Measurements from ENCODE around the gene GRM5.

The GRM5 gene

GRCh38 chr11:88520391-88520790 is 545.4 kb downstream of the GRM5 start:
- H3K36me3 Mint-ChIP-seq: no peaks in the 10 kb centered on the region
- H3K4me3 Mint-ChIP-seq: no peak overlapping the region
- ATAC-seq: no peak
- H3K27ac Mint-ChIP-seq: no peak overlapping the region
- no peak for DNase-seq (ENCODE audit: low spot score in 2 of 2)
- H3K4me1 Mint-ChIP-seq: no peaks in the 10 kb centered on the region
- no peaks in the 10 kb centered on the region for H3K9me3 Mint-ChIP-seq

DNA sequence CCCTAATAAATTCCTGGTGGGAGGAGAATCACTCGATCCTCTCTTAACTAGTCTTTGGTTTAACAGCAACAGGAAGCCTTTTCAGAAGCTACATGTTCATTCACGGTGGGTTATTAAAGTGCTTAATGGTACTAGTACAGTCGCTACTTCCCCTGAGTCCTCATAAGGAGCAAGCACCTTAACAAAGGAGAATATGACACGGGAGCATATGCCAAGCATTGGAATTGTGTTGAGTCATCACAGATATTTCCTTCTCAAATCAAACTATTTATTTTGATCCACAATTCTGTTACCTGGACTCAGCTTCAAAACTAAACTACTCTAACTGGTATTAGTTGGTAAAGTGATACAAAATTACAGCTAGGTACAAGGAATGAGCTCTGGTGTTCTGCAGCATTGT is 550.8 kb downstream of the GRM5 start:
- DNase-seq (ENCODE audit: low spot score in 2 of 2) (no peak), ATAC-seq (no peak)
- Mint-ChIP-seq H3K36me3 (no peaks in the 10 kb centered on the region), H3K27ac (no peak overlapping the region), H3K4me3 (no peak overlapping the region), H3K9me3 (no peaks in the 10 kb centered on the region), H3K4me1 (no peaks in the 10 kb centered on the region)

- ATAC-seq: no peak
- no peak overlapping the region for H3K27ac Mint-ChIP-seq
- DNase-seq (ENCODE audit: low spot score in 2 of 2): no peak
- H3K4me1 Mint-ChIP-seq: peaks cover 17% of the 10 kb centered on the region
- no peaks in the 10 kb centered on the region for H3K9me3 Mint-ChIP-seq
- no peak overlapping the region for H3K4me3 Mint-ChIP-seq
- H3K36me3 Mint-ChIP-seq: no peaks in the 10 kb centered on the region
These were observed 554.8 kb downstream of the GRM5 start for GRCh38 chr11:88511006-88511405.

DNA sequence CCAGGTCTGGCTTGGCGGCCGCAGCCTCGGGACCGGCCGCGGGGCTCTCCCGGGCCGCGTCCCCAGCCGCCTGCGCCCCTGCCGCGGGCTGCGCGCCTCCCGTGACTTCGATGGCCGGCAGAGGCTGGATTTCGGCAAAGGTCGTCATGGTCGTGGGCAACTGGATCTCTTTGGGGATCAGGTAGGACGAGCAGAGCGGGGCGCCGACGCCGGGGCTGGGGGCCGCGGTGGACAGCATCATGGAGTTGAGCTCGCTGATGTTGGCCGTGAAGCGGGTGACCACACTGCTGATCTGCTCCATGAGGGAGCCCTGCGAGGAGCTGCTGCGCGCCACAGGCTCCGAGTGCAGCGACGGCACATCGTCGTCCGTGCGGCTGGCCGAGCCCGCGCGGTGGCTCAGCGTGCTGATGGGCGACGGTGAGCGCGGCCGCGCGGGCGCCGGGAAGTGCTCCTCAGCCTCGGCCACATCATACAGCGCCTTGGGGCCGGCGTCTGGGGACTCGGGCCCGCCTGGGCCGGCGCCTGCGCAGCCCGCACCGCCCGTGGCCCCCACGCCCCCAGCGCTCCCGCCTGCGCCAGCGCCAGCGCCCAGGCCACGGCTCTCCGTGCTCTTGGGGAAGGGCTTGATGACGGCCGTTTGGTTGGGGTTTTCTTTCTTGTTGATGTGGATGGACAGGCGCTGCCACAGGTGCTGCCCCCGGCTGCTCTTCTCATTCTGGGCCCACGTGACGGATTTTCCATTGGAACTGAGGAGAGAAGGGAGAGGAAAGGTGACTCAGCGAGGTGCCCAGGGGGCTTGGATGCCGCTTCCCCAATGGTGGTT is 556.8 kb downstream of the GRM5 start:
- Mint-ChIP-seq H3K4me3 (peak overlapping the region; percentile 66), H3K36me3 (no peaks in the 10 kb centered on the region), H3K27ac (no peak overlapping the region), H3K4me1 (peaks cover 17% of the 10 kb centered on the region), H3K9me3 (no peaks in the 10 kb centered on the region)
- ATAC-seq: peak; percentile 93
- DNase-seq (ENCODE audit: low spot score in 2 of 2): peak; percentile 15 to 56

DNA sequence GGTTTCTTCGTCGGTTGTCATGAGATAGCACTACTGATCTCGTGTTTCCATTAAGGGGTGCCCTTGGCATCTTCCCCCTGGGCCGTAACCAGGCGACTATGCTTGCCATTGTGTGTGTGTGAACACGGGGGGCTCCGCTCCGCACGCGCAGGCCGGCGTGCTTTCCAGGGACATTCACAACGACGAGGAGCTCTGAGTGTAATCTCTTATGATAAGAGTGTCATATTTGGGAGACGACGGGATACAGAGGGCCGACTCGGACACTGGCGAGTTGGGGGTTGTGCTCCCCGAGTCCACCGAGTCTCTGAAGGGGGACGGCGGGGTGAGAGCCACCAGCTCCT is 557.4 kb downstream of the GRM5 start:
- Mint-ChIP-seq H3K27ac (no peak overlapping the region), H3K9me3 (no peaks in the 10 kb centered on the region), H3K4me3 (peak overlapping the region; percentile 66), H3K4me1 (peaks cover 17% of the 10 kb centered on the region), H3K36me3 (no peaks in the 10 kb centered on the region)
- no peak for DNase-seq (ENCODE audit: low spot score in 2 of 2)
- ATAC-seq: no peak

DNA sequence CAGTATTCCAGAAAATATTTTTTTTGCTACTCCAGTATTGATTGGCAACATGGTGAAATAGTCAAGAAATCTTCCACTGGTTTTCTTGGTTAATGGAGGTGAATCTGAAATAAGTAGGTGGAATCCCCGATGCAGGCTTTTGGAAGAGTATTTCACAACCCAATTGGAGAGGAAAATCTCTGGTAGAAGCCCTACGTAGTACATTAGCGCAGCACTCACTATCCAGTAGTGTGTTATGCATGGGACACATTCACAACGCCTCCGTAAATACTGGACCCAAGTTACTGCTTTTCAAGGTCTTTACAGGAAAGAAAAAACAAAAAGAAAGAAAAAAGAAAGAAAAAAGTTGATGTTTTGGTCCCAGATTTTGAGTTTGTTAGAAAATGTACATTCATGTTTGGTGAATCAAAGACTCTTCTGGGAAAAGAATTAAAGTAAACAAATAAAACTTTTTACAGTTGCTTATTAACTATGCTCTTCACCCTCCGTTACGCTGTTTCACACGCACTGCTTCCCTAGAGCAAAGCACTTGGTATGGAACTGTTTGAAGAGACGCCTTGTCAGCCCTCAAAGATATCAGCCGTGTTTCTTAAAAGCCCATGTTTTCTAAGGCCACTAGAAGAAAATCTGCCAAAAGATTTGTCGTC is 557.9 kb downstream of the GRM5 start:
- peak overlapping the region; percentile 66 for H3K4me3 Mint-ChIP-seq
- ATAC-seq: no peak
- H3K9me3 Mint-ChIP-seq: no peaks in the 10 kb centered on the region
- H3K27ac Mint-ChIP-seq: no peak overlapping the region
- no peak for DNase-seq (ENCODE audit: low spot score in 2 of 2)
- peaks cover 17% of the 10 kb centered on the region for H3K4me1 Mint-ChIP-seq
- H3K36me3 Mint-ChIP-seq: no peaks in the 10 kb centered on the region

GRCh38 chr11:88501541-88501940 is 564.2 kb downstream of the GRM5 start:
- H3K27ac Mint-ChIP-seq: no peak overlapping the region
- no peaks in the 10 kb centered on the region for H3K36me3 Mint-ChIP-seq
- no peaks in the 10 kb centered on the region for H3K4me1 Mint-ChIP-seq
- H3K4me3 Mint-ChIP-seq: no peak overlapping the region
- H3K9me3 Mint-ChIP-seq: no peaks in the 10 kb centered on the region
- DNase-seq (ENCODE audit: low spot score in 2 of 2) (no peak), ATAC-seq (no peak)

- no peak for ATAC-seq
These were observed 569.9 kb downstream of the GRM5 start for GRCh38 chr11:88495836-88496235.

GRCh38 chr11:88494848-88495247 is 570.9 kb downstream of the GRM5 start:
- H3K4me3 Mint-ChIP-seq: no peak overlapping the region
- no peaks in the 10 kb centered on the region for H3K36me3 Mint-ChIP-seq
- H3K4me1 Mint-ChIP-seq: no peaks in the 10 kb centered on the region
- H3K9me3 Mint-ChIP-seq: no peaks in the 10 kb centered on the region
- DNase-seq (ENCODE audit: low spot score in 2 of 2): no peak
- no peak for ATAC-seq
- H3K27ac Mint-ChIP-seq: no peak overlapping the region

More at GRCh38 chr11:88495836-88496235, 569.9 kb downstream of the GRM5 start:
- H3K4me1 Mint-ChIP-seq: no peaks in the 10 kb centered on the region
- DNase-seq (ENCODE audit: low spot score in 2 of 2): no peak
- no peak overlapping the region for H3K4me3 Mint-ChIP-seq
- no peak overlapping the region for H3K27ac Mint-ChIP-seq
- H3K36me3 Mint-ChIP-seq: no peaks in the 10 kb centered on the region
- H3K9me3 Mint-ChIP-seq: no peaks in the 10 kb centered on the region

DNA sequence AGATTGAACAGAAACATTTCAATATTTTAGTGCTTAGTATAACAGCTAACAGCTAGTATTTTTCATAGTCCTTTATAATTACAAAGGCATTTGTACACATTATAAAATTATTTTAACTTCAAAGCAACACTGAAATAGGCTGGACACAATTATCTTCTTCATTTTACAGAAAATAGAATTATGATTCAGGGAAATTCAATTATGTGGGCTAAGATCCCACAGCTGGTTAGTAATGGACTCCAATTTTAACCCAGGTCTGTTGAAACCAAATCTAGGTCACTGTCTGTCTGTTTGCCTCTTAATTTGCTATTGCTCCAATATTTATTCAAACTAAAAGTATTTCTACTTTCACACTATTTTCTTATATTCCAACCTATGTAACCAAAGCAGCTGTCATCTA is 574.1 kb downstream of the GRM5 start:
- ATAC-seq (no peak), DNase-seq (ENCODE audit: low spot score in 2 of 2) (no peak)
- no peaks in the 10 kb centered on the region for H3K4me1 Mint-ChIP-seq
- no peaks in the 10 kb centered on the region for H3K36me3 Mint-ChIP-seq
- H3K27ac Mint-ChIP-seq: no peak overlapping the region
- no peaks in the 10 kb centered on the region for H3K9me3 Mint-ChIP-seq
- no peak overlapping the region for H3K4me3 Mint-ChIP-seq

DNA sequence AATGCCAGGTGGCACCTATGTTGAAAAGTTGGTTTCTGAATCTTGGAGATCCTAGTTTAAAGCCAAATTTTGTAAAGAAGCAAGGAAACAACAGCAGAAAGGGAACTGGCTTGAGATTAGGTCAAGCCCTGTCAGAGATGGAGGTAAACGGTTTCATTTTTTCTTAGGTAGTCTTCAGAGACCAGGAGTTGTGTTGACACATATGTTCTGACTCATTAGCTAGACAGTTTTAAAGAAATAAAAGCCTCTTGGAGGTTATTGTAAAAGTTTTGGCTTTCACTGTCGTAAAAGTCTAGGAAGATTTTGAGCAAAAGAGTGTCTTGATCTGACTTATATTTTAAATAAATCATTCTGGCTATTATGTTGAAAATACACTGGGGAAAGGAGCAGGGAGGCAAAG is 576.8 kb downstream of the GRM5 start:
- H3K36me3 Mint-ChIP-seq: no peaks in the 10 kb centered on the region
- H3K27ac Mint-ChIP-seq: no peak overlapping the region
- H3K4me3 Mint-ChIP-seq: no peak overlapping the region
- no peak for ATAC-seq
- peaks cover 14% of the 10 kb centered on the region for H3K4me1 Mint-ChIP-seq
- DNase-seq (ENCODE audit: low spot score in 2 of 2): no peak
- H3K9me3 Mint-ChIP-seq: no peaks in the 10 kb centered on the region

DNA sequence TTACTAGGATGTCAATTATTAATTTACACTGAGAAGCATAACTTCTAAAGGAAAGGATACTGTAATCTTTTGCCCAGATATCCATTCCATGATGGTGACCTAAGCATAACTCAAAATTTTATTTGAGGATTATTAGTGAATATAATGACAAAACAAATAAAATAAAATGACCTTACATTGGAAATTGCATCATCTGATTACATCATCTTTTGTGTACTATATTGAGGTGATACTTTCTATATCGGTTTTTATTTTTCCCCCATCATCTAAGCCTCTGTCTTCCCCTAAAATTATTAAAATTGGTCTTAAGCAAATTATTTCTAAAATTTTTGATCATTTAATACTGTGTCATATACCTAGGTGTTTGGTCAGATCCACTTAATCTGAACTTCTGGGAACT is 578.1 kb downstream of the GRM5 start:
- H3K27ac Mint-ChIP-seq: no peak overlapping the region

DNA sequence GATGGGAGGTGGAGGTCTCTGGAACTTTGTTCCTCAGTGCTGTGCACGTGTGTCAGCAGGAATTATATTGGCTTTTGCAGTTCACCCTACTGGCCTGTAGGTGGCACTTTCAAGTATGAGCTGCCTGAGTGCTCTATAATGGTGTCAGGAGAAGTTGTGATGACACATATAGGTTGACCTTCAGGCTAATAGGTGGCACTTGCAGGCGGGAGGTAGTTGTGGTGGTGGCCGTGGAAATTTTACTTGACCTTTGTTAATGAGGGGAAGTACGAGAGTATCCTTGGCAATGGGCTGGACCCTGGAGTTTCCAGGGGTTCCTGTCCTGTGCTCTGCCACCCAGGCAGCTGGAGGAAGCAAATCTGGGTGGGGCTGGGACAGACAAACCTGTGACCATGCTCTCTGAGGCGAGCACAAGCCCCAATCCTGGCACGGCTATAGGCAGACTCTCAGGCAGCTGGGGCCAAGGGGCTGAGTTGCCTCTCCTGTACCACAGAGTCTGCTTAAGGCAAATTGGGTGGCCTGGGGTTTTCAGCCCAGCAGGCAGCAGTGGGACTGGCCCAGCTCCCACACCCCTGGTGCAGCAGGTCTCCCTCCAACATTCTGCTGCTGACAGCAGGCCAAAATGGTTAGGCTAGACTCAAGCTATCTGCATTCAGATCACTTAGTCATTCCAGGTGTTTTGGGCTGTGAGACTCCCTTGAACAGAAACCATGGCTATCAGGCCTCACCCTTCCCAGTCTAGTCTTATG is 580.7 kb downstream of the GRM5 start:
- DNase-seq (ENCODE audit: low spot score in 2 of 2): peak; percentile 12 to 62
- H3K27ac Mint-ChIP-seq: no peak overlapping the region
- no peaks in the 10 kb centered on the region for H3K36me3 Mint-ChIP-seq
- no peak overlapping the region for H3K4me3 Mint-ChIP-seq
- H3K9me3 Mint-ChIP-seq: no peaks in the 10 kb centered on the region
- ATAC-seq: peak; percentile 89
- H3K4me1 Mint-ChIP-seq: peaks cover 14% of the 10 kb centered on the region

More for the DNA sequence above, 578.1 kb downstream of the GRM5 start:
- Mint-ChIP-seq H3K9me3 (no peaks in the 10 kb centered on the region), H3K4me1 (peaks cover 14% of the 10 kb centered on the region), H3K4me3 (no peak overlapping the region), H3K36me3 (no peaks in the 10 kb centered on the region)
- DNase-seq (ENCODE audit: low spot score in 2 of 2) (no peak), ATAC-seq (no peak)

DNA sequence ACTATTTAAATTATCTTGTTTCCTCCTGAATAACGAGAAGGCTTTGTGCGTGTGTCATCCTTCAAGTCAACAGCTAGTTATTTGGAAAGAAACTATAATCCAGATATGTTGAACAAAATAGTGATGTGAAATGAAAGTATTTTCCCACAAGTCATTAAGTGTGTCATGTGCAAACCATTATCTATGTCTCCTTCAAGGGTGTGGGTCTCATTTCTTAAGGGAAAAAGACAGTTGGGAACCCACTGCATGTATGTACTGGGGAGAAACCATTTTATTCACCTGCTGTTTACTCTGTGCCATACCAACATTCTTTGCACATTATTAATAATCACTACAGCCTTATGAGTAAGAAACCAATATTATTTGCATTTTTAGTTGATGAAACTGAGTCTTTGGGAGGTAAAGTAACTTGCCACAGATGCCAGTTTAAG is 582.9 kb downstream of the GRM5 start:
- DNase-seq (ENCODE audit: low spot score in 2 of 2): no peak
- H3K4me3 Mint-ChIP-seq: no peak overlapping the region
- no peak for ATAC-seq
- peaks cover 14% of the 10 kb centered on the region for H3K4me1 Mint-ChIP-seq
- no peak overlapping the region for H3K27ac Mint-ChIP-seq
- no peaks in the 10 kb centered on the region for H3K9me3 Mint-ChIP-seq
- no peaks in the 10 kb centered on the region for H3K36me3 Mint-ChIP-seq

GRCh38 chr11:88480223-88480622 is 585.6 kb downstream of the GRM5 start:
- no peak for DNase-seq (ENCODE audit: low spot score in 2 of 2)
- peaks cover 6% of the 10 kb centered on the region for H3K4me1 Mint-ChIP-seq

More at GRCh38 chr11:88480223-88480622, 585.6 kb downstream of the GRM5 start:
- no peak for ATAC-seq
- Mint-ChIP-seq H3K4me3 (no peak overlapping the region), H3K9me3 (no peaks in the 10 kb centered on the region), H3K27ac (no peak overlapping the region), H3K36me3 (no peaks in the 10 kb centered on the region)

Data from stimulated activated effector memory CD8-positive, alpha-beta T cell treated with anti-CD3 and anti-CD28 coated beads, Interleukin-12 subunit alpha, Interleukin-12 subunit beta, amount 100 ng/mL, for 72 hours (primary cell).